Endothelial cell of umbilical vein (primary cell): ENCODE measurements around the gene SETD2. TPM values are rescaled to one million over a fixed set of nuclear protein-coding genes. Genes with fewer than 3 reads are reported as not detected.

Source experiments
- BruUV-seq: library from RNA; stranded (reverse); fragments of 400-500 nt; replicated peaks from 2 replicates; lab custom pipeline; 2021; lab: Mats Ljungman, UMichigan
- CTCF ChIA-PET: fragments of 300-600, 350-600 bp; sonication (Branson Sonifier 250); formaldehyde crosslinking; loops from one replicate; lab custom pipeline; 2021; ENCODE audit warnings: antibody characterized with exemption, inconsistent platforms; lab: Charles Lee
- POLR2A ChIA-PET: fragments of 300-600, 350-600 bp; sonication (Branson Sonifier 250); formaldehyde crosslinking; loops from one replicate; lab custom pipeline; 2021; ENCODE audit warnings: antibody characterized with exemption, inconsistent platforms; lab: Charles Lee
- DNase-seq: peaks from one replicate; pipeline ENCODE4 v3.0.0-alpha.2; 2011; ENCODE audit warnings: low read depth, low spot score
- FAIRE-seq: peaks from 2 replicates; lab custom pipeline; 2011; peaks lifted over from hg19 to GRCh38; lab: Jason Lieb, UNC
- H2AFZ ChIP-seq: 2 replicates; pipeline ENCODE4 v1.6.0; 2012; ENCODE audit warnings: low read depth, low read length, control low read depth, inconsistent platforms
- H3K27ac ChIP-seq: 2 replicates; pipeline ENCODE4 v1.5.1; 2011; ENCODE audit warnings: low read depth, mild to moderate bottlenecking, control low read depth, low read length, moderate library complexity; ENCODE audit not compliant: insufficient read depth
- H3K27me3 ChIP-seq, 2 experiments: 2 replicates each; pipeline versions ENCODE4 v1.6.0 to v1.6.1; 2011; ENCODE audit warnings: low read length in 2 of 2, mixed read lengths in 1 of 2; ENCODE audit not compliant: control insufficient read depth in 2 of 2, insufficient read depth in 2 of 2
- H3K36me3 ChIP-seq, 2 experiments: 2 replicates in 1 of 2; 3 replicates in 1 of 2; pipeline ENCODE4 v1.5.1; 2011; ENCODE audit warnings: low read length in 2 of 2, mild to moderate bottlenecking in 1 of 2, moderate library complexity in 1 of 2; ENCODE audit not compliant: control insufficient read depth in 2 of 2, insufficient read depth in 2 of 2; ENCODE audit errors: extremely low read depth in 1 of 2
- H3K4me1 ChIP-seq: 3 replicates; pipeline ENCODE4 v1.5.1; 2011; ENCODE audit warnings: mild to moderate bottlenecking, low read length; ENCODE audit not compliant: control insufficient read depth, insufficient read depth; ENCODE audit errors: extremely low read depth
- H3K4me2 ChIP-seq: 2 replicates; pipeline ENCODE4 v1.6.1; 2011; ENCODE audit warnings: low read length, control low read depth, mixed read lengths; ENCODE audit not compliant: insufficient read depth
- H3K4me3 ChIP-seq, 3 experiments: fragments of 200-600 bp in 1 of 3; sonication (generic), shearing (Covaris generic) in 1 of 3; replicated peaks in 1 of 3; 2 replicates each; pipeline ENCODE4 v1.5.1; 2011 to 2016; ENCODE audit warnings: control low read depth in 3 of 3, low read length in 3 of 3, mild to moderate bottlenecking in 2 of 3, inconsistent platforms in 1 of 3, low read depth in 1 of 3, moderate library complexity in 1 of 3; ENCODE audit not compliant: insufficient read depth in 1 of 3
- H3K79me2 ChIP-seq: 2 replicates; pipeline ENCODE4 v1.6.0; 2012; ENCODE audit warnings: low read length, inconsistent platforms; ENCODE audit not compliant: control insufficient read depth, insufficient read depth
- H3K9ac ChIP-seq: replicated peaks from 2 replicates; pipeline ENCODE3; 2011; ENCODE audit warnings: low read length, control low read depth; ENCODE audit not compliant: insufficient read depth; ENCODE audit errors: extremely low read depth
- H3K9me1 ChIP-seq: replicated peaks from 3 replicates; pipeline ENCODE4 v1.6.0; 2011; ENCODE audit warnings: mild to moderate bottlenecking, low read length; ENCODE audit not compliant: control insufficient read depth, insufficient read depth; ENCODE audit errors: extremely low read depth
- H3K9me3 ChIP-seq: replicated peaks from 2 replicates; pipeline ENCODE4 v1.5.1; 2012; ENCODE audit warnings: low read length, inconsistent platforms; ENCODE audit not compliant: control insufficient read depth, insufficient read depth
- H4K20me1 ChIP-seq: replicated peaks from 2 replicates; pipeline ENCODE3; 2011; ENCODE audit warnings: mild to moderate bottlenecking, low read length; ENCODE audit not compliant: control insufficient read depth, insufficient read depth; ENCODE audit errors: extremely low read depth
- CTCF ChIP-seq, 2 donors: IDR thresholded peaks; 1 replicate in 1 of 2; 2 replicates in 1 of 2; pipeline ENCODE4 v1.5.1; 2011; ENCODE audit warnings: low read length in 2 of 2, mild to moderate bottlenecking in 2 of 2, moderate library complexity in 2 of 2, control low read depth in 1 of 2, inconsistent platforms in 1 of 2, low read depth in 1 of 2; ENCODE audit not compliant: insufficient read depth in 1 of 2; ENCODE audit errors: extremely low read depth in 1 of 2
- EZH2 ChIP-seq: IDR thresholded peaks from 2 replicates; pipeline ENCODE4 v1.6.1; 2012; ENCODE audit warnings: borderline replicate concordance, low read depth, mild to moderate bottlenecking, moderate library complexity, low read length, inconsistent platforms; ENCODE audit not compliant: severe bottlenecking
- FOS ChIP-seq: IDR thresholded peaks from 2 replicates; pipeline ENCODE4 v1.6.1; 2011; ENCODE audit warnings: mild to moderate bottlenecking, low read length, moderate library complexity, borderline replicate concordance; ENCODE audit not compliant: insufficient read depth
- GATA2 ChIP-seq: IDR thresholded peaks from 2 replicates; pipeline ENCODE4 v1.7.0; 2011; ENCODE audit warnings: low read depth, mild to moderate bottlenecking, moderate library complexity, mixed read lengths, low read length; ENCODE audit not compliant: insufficient read length, insufficient read depth
- JUN ChIP-seq: IDR thresholded peaks from 2 replicates; pipeline ENCODE4 v1.6.1; 2011; ENCODE audit warnings: borderline replicate concordance, low read depth; ENCODE audit not compliant: insufficient read length, insufficient read depth
- MYC ChIP-seq: IDR thresholded peaks from one replicate; pipeline ENCODE4 v1.6.1; 2011; ENCODE audit warnings: mild to moderate bottlenecking, low read depth, low read length
- POLR2A ChIP-seq: IDR thresholded peaks from 2 replicates; pipeline ENCODE4 v1.6.1; 2012; ENCODE audit warnings: low read depth, mild to moderate bottlenecking, control low read depth, low read length
- POLR2AphosphoS5 ChIP-seq: IDR thresholded peaks from 2 replicates; pipeline ENCODE4 v1.6.1; 2012; ENCODE audit warnings: low read depth, mild to moderate bottlenecking, control low read depth, low read length, moderate library complexity; ENCODE audit not compliant: insufficient read depth
- dilution Hi-C: fragments of 300-500 bp; cut with MboI; formaldehyde crosslinking; loops from one replicate; pipeline ENCODE4 v1.15.0; 2019; ENCODE audit warnings: low sequenced_read_pairs; ENCODE audit not compliant: extremely low pct_ligation_motif_present
- intact Hi-C: fragments of 100-400 bp; cut with micrococcal nuclease; formaldehyde crosslinking; loops from one replicate; pipeline ENCODE4 v1.10.0; 2022
- polyA plus RNA-seq, 4 experiments: library from polyadenylated mRNA; depleted of rRNA in 3 of 4; stranded (reverse) in 3 of 4; unstranded in 1 of 4; fragments of >200 nt; gene quantifications; 2 replicates each; pipeline versions ENCODE4 v1.2.1 to v1.2.3, GENCODE V29; 2011 to 2012; ENCODE audit warnings: missing spikeins in 1 of 4
- total RNA-seq: library from RNA; stranded (reverse); gene quantifications from 2 replicates; pipeline ENCODE4 v1.2.3, GENCODE V29; 2021
- TF ChIP-seq, protein P1 (sequence below): IDR thresholded peaks from 2 replicates; pipeline ENCODE4 v1.6.1; 2011; ENCODE audit not compliant: insufficient read depth, insufficient read length

SETD2 gene
- total and polyA plus RNA-seq, 2 donors (not counting 3 experiments of a cell fraction or from before 2014, with no cell fraction given) = 13.7 to 41.4 TPM

GRCh38 chr3:46993986-46994385 is 169.9 kb downstream of the SETD2 start:
- no TSS peak for BruUV-seq
- Histone ChIP-seq H3K4me2 (no peak overlapping the region), H3K79me2 (no peaks in the 10 kb centered on the region), H3K9ac (no peak overlapping the region), H3K27ac (no peak overlapping the region), H3K4me3 (no peak overlapping the region), H3K9me3 (no peaks in the 10 kb centered on the region), H3K36me3 (peaks cover under 1 to 13% of the 10 kb centered on the region in 2 experiments), H3K9me1 (no peaks in the 10 kb centered on the region), H4K20me1 (no peaks in the 10 kb centered on the region), H2AFZ (no peak overlapping the region), H3K27me3 (no peaks in the 10 kb centered on the region), H3K4me1 (no peaks in the 10 kb centered on the region)
- DNase-seq = no peak
- POLR2A ChIA-PET = interaction anchor here (0.6 kb wide), 1 partner anchor 17 kb away, joined by 4 read pairs; the partner anchor contains the start of gene CCDC12
- CTCF ChIA-PET = interaction anchor here (1.1 to 1.9 kb wide), 4 partner anchors 12 to 84 kb away, joined by 3 to 7 read pairs (median 6); no protein-coding TSS in a partner anchor
- dilution Hi-C loops (no loop called here), intact Hi-C loops (loop anchor here (10.0 kb wide), 1 partner anchor 289 kb away; the partner anchor contains the start of gene TMIE)
- TF ChIP-seq POLR2AphosphoS5 (no peak), JUN (no peak), GATA2 (no peak), EZH2 (no peak), MYC (no peak), POLR2A (no peak), CTCF (IDR thresholded peaks at IDR 0.05; ENCODE audit: extremely low read depth in 1 of 2, insufficient read depth in 1 of 2, low read depth in 1 of 2, low read length in 2 of 2) (no peak), FOS (no peak)
- TF ChIP-seq, protein P1, sequence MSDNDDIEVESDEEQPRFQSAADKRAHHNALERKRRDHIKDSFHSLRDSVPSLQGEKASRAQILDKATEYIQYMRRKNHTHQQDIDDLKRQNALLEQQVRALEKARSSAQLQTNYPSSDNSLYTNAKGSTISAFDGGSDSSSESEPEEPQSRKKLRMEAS = no peak
- no peak for FAIRE-seq
